Esophagus squamous epithelium (tissue), 4 donors: ENCODE data around the gene SLC2A13.

Experiments used
- POLR2A ChIP-seq, 4 donors: fragments of 450-650 bp; IDR thresholded peaks; one replicate each; pipeline ENCODE4 v1.6.1; 2017; ENCODE audit warnings: antibody characterized with exemption in 4 of 4, mild to moderate bottlenecking in 4 of 4, moderate library complexity in 3 of 4
- TF ChIP-seq, protein P1 (sequence below), 6 experiments: fragments of 450-650 bp in 4 of 6; fragments of 200-600 bp in 2 of 6; sonication (generic) in 2 of 6; IDR thresholded peaks; one replicate each; pipeline ENCODE4 v1.5.1; 2016 to 2019; ENCODE audit warnings: antibody characterized with exemption in 6 of 6, mild to moderate bottlenecking in 4 of 6, moderate library complexity in 4 of 6

GRCh38 chr12:40058721-40059190 lies 47.1 kb downstream of the SLC2A13 start:
- TF ChIP-seq, protein P1, sequence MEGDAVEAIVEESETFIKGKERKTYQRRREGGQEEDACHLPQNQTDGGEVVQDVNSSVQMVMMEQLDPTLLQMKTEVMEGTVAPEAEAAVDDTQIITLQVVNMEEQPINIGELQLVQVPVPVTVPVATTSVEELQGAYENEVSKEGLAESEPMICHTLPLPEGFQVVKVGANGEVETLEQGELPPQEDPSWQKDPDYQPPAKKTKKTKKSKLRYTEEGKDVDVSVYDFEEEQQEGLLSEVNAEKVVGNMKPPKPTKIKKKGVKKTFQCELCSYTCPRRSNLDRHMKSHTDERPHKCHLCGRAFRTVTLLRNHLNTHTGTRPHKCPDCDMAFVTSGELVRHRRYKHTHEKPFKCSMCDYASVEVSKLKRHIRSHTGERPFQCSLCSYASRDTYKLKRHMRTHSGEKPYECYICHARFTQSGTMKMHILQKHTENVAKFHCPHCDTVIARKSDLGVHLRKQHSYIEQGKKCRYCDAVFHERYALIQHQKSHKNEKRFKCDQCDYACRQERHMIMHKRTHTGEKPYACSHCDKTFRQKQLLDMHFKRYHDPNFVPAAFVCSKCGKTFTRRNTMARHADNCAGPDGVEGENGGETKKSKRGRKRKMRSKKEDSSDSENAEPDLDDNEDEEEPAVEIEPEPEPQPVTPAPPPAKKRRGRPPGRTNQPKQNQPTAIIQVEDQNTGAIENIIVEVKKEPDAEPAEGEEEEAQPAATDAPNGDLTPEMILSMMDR (IDR thresholded peaks at IDR 0.05): no peak
- TF ChIP-seq POLR2A (IDR thresholded peaks at IDR 0.05): no peak
